GM19035 (cell line): ENCODE results near the gene TCF7.
"Not testable (repeated sequence)": the region's sequence is repeated elsewhere in the genome, so short reads cannot be mapped to it uniquely, and the experiment has no call there.

Experiments used
- ATAC-seq: cut with Tn5 transposase; IDR thresholded peaks from one replicate; pipeline ENCODE4 v1.9.1; 2021; ENCODE audit not compliant: unreplicated experiment

Gene TCF7

GRCh38 chr5:134142806-134143205, 28.3 kb downstream of the TCF7 start:
- no peak for ATAC-seq

GRCh38 chr5:134143431-134143830, 28.9 kb downstream of the TCF7 start:
- no peak for ATAC-seq

GRCh38 chr5:134143944-134144941, 29.8 kb downstream of the TCF7 start:
- ATAC-seq = no peak

DNA sequence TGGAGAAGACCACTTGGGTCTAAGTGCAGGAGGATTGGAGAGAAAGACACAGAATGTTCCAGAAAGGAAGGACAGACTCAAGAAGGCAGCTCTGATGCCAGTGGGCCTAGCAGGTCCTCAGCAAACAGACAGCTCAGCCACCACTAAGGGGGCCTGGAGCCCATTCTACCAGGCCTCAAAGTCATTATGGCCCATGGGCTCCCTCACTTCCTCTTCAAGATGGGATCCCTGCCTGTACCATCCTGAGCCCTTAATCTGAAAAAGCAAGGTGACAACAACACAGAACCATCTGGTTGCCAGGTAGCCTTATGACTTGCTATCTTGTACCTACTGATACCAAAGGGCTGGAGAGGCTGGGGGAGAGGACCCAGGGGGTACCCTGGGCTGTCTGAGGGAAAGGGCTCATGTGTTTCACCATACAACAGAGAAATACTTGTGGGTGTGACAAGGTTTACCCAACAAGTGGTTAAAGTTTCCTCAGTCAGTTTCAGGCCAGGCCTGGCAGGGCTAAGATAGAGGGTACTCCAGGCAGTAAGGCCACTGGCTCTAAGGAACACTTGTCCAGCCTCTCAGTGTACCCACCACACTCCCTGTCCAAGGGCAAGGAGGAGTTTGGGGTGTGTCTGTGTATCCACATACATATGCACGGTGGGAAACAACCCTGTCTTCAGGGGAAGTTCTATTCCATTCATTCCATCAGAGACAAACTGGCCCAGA, 30.7 kb downstream of the TCF7 start:
- ATAC-seq = no peak

- peak; percentile 67 for ATAC-seq
These were observed 31.5 kb downstream of the TCF7 start for GRCh38 chr5:134145779-134146581.

- no peak for ATAC-seq
These were observed 32.4 kb downstream of the TCF7 start for GRCh38 chr5:134146651-134147518.

DNA sequence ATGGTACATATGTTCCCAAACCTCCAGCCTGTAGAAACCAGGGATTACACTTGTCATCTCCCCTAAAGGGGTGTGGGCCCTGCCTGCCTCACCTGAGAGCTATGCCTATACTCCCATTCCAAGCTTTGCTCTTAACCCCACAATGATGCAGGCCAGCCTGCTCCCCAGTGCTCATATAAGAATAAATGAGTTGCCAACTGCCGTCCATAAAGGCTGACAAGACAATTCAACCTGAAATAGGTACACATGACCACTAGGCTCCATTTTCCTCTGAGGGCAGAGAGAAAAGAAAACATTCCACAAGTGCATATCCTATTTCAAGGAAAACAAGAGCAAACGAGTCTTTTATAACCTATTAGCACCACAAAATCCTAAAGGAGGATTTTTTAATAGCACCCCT, 33.8 kb downstream of the TCF7 start:
- no peak for ATAC-seq

GRCh38 chr5:134148986-134149539, 34.6 kb downstream of the TCF7 start:
- ATAC-seq = no peak

- ATAC-seq = no peak
These were observed 35.3 kb downstream of the TCF7 start for GRCh38 chr5:134149571-134150303.

GRCh38 chr5:134151723-134152122, 37.2 kb downstream of the TCF7 start:
- no peak for ATAC-seq

- not testable (repeated sequence) for ATAC-seq
These were observed 37.8 kb downstream of the TCF7 start for GRCh38 chr5:134152173-134152832.

DNA sequence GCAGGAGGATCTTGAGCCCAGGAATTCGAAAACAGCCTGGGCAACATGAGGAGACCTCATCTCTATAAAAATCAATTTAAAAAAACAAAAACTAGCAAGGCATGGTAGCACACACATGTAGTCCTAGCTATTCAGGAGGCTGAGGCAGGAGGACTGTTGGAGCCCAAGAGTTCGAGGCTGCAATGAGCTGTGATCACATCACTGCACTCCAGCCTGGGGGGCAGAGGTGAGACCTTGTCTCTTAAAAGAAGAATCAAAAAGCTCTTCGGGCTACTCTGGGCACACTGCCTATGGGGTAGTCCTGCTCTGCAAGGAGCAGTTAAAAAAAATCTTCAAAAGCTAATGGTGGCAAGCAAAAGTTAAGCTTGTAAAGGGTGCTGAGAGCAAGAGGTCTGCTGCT, 38.8 kb downstream of the TCF7 start:
- ATAC-seq = no peak

GRCh38 chr5:134153657-134154056, 39.2 kb downstream of the TCF7 start:
- no peak for ATAC-seq

DNA sequence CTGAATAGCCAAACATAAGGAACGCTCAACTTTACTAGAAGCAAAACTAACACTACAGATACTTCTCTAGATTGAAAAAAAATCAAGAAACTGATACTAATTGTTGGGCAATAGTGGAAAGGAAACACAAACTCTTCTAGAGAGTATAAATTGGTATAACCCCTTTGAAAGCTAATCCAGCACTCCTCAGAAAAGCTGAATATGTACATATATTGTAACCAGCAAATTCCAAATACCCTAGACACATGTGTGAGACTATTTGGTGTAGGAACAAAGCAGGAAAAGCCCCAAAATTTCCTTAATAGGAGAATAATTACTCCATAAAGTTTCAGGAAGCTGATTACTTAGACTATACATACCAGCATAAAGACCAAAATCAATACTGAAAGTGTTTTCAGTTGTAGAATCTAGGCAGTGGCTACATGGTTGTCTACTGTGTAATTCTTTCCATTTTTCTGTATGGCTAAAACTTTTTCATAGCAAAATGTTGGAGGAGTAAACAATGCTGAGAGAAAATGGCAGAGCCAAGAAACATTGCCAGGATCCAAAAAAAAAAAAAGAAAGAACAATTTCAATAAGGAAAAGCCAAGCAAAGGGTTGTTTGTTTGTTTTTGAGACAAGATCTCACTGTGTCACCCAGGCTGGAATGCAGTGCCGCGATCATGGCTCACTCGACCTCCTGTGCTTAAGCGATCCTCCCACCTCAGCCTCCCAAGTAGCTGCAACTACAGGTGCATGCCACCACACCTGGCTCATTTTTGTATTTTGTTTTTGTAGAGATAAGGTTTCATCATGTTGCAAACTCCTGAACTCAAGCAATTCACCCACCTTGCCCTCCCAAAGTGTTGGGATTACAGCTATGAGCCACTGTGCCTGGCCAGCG, 47.3 kb downstream of the TCF7 start:
- ATAC-seq = no peak

GRCh38 chr5:134162592-134162991, 48.1 kb downstream of the TCF7 start:
- ATAC-seq = no peak

DNA sequence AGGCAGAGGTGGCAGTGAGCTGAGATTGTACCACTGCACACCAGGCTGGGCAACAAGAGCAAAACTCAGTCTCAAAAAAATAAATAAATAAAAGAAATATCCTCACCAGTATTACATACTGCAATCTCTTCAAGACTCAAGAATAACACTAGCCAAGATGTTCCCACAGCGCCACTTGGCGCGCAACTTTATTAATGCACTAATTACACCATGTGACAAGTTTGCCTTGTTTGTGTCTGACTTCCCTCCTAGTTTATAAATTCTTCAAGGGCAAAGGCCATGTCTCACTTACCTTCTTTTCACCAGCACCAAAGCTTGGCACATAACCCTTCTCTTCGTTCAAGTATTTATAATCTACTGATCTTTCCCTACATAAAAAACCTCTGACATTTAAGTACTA, 57.5 kb downstream of the TCF7 start:
- no peak for ATAC-seq
